Nucleus accumbens (tissue), 56 donors: ENCODE data around the gene OR8G5.
"Not testable (repeated sequence)": the region's sequence is repeated elsewhere in the genome, so short reads cannot be mapped to it uniquely, and the experiment has no call there.

Experiments used
- DNase-seq, 56 donors: peaks; one replicate each; lab custom pipeline; 2025; lab: John Stamatoyannopoulos, UW

Gene OR8G5

GRCh38 chr11:124256076-124256475 lies at the start of gene OR8G5:
Gene OR8G5 (plus strand): TSS chr11:124256376. CDS start chr11:124264932, 8,556 bp downstream.
- DNase-seq: no peak

GRCh38 chr11:124207102-124207792 lies 48.9 kb upstream of the OR8G5 start:
- DNase-seq: no peak

DNA sequence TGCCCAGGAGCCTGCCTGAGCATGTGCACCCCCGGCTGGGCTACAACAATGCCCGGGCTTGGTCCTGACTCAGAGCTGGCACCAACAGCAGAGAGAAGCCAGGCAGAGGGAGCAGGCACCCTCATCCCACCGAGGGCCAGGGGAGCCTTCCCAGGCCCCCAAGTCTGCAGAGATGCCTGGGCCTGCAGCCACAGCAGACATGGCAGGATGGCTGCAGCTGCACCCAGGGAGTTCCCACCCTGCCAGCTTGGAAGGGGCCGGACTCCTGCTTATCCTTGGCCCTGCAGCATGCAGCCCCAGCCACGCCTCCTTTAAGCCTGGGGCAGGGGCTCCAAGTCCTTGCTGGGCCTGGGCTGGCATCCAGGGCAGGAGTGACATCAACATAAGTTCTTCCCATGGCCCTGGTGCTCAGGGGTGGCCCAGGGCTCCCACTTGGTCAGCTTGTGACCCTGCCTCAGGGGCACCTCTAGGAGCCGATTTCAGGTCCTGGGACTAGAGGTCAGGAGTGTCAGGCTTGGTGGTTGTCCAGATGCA lies 46.3 kb upstream of the OR8G5 start:
- no peak for DNase-seq

DNA sequence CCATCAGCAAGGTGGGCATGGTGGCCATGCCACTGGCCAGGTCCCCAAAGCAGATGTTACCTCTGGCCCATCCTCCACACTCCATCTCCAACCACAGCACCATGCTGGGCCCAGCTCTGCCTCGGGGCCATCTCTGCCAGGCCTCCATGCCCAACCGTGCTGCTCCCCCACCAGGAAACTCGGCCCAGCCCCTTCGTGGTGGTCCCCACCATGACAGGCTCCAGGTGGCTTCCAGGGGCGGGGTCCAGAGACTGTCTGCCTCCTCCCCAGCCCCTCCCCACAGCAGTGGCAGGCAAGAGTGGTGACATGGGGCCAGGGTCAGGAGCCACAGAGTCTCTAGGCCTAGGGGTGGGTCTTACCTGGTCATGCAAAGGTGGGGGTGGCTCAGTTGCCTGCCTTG lies 45.8 kb upstream of the OR8G5 start:
- no peak for DNase-seq

GRCh38 chr11:124211321-124211720 lies 44.9 kb upstream of the OR8G5 start:
- DNase-seq: no peak

DNA sequence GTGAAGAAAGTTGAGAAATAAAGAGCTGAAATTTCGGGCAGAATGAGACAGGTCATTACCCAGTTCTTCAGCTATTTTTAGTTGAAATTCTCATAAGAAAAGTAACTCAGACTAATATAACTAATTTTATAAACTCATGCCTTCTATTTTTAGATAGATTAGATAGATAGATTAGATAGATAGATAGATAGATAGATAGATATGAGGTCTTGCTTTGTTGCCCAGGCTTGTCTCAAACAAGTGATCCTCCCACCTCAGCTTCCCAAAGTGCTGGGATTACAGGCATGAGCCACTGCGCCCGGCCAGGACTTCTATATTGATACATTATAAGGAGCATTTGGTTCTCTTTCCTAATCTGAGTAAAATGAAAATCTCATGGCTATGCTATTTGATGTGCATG lies 42.1 kb upstream of the OR8G5 start:
- no peak for DNase-seq

GRCh38 chr11:124219126-124219525 lies 37.0 kb upstream of the OR8G5 start:
- no peak for DNase-seq

GRCh38 chr11:124222407-124222806 lies 33.8 kb upstream of the OR8G5 start:
- no peak for DNase-seq

- DNase-seq: not testable (repeated sequence)
Observed at GRCh38 chr11:124224618-124225423, 31.4 kb upstream of the OR8G5 start.

DNA sequence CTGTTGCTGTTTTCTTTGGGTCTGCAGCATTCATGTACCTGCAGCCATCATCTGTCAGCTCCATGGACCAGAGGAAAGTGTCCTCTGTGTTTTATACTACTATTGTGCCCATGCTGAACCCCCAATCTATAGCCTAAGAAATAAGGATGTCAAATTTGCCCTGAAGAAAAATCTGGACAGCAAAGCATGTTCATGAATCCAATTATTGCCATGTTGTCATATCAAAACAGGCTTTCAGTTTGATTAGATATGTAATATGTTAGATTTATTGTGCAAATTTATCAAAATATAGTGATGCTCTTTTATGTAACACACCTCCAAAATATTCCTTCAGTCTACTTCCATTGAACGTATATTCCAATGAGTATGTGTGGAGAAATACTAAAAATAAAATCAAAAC lies 30.7 kb upstream of the OR8G5 start:
- no peak for DNase-seq

DNA sequence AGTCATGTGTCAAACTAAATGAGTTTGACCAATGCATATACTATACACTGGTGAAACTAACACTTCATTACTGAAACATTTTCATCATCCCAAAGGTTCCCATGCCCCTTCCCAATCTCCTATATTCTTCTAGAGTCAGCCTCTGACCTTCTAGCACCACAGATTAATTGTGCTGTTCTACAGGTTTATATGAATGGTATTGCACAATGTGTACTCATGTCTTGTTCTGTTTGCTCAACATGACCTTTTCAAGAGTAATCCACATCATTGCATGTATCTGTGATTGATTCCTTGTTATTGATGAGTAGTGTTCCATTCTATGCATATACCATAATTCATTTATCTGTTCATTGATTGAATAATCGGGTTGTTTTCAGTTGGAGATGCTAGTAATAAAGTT lies 22.8 kb upstream of the OR8G5 start:
- DNase-seq: no peak

GRCh38 chr11:124238512-124238911 lies 17.7 kb upstream of the OR8G5 start:
- no peak for DNase-seq

GRCh38 chr11:124240621-124241397 lies 15.4 kb upstream of the OR8G5 start, which contains the start of gene OR8G1:
Gene OR8G1 (plus strand): TSS chr11:124241095. CDS start chr11:124249676, 8,581 bp downstream.
- DNase-seq: no peak

- DNase-seq: not testable (repeated sequence)
Observed at GRCh38 chr11:124249869-124250268, 6.3 kb upstream of the OR8G5 start.

- not testable (repeated sequence) for DNase-seq
Observed at GRCh38 chr11:124265041-124265440, 8.9 kb downstream of the OR8G5 start.

DNA sequence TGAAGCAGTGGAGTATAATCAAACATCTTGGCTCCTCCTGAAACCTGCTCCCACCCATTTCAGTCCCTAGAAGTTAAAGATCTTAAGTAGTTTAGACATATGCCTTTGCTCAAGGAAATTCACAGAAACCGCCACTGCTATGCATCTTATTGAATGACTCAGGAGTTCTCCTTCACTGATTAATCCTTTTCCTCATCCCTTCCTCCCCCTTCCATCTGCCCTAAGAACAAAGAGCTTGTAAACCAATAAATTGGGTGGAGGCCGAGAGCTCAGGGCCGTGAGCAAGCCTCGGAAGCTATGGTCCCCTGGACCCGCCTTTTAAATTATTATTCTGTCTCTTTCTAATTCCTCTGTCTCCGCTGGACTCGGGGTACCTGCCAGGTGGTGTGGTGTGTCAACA lies 14.7 kb downstream of the OR8G5 start:
- DNase-seq: not testable (repeated sequence)

DNA sequence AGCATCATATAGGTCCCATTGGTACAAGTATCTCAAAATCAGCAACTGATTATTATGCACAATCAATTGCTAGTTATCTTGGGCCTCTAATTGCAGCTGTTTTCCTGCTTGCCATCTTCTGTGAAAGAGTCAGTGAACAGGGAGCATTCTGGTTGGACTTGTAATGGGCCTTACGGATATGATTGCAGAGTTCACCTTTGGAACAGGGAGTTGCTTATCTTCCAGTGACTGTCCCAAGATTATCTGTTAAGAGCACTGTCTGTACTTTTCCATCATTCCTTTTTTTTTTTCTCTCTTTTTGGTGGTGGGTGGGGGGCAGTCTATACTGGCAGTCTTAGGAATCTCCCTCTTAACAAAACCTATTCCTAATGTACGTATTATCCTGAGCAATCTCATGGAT lies 17.8 kb downstream of the OR8G5 start:
- DNase-seq: no peak

GRCh38 chr11:124276081-124276480 lies 19.9 kb downstream of the OR8G5 start:
- no peak for DNase-seq

- DNase-seq: no peak
Observed at GRCh38 chr11:124277207-124277606, 21.0 kb downstream of the OR8G5 start.

- no peak for DNase-seq
Observed at GRCh38 chr11:124277804-124278203, 21.6 kb downstream of the OR8G5 start.

GRCh38 chr11:124278261-124278660 lies 22.1 kb downstream of the OR8G5 start:
- DNase-seq: no peak
